ENCODE measurements around the gene DKK3. TPM values are rescaled to one million over a fixed set of nuclear protein-coding genes. Genes with fewer than 3 reads are reported as not detected.

DKK3 gene
- polyA plus RNA-seq, 1 of the 3 experiments (the other 2 are of a cell fraction), result 1,174 TPM

DNA sequence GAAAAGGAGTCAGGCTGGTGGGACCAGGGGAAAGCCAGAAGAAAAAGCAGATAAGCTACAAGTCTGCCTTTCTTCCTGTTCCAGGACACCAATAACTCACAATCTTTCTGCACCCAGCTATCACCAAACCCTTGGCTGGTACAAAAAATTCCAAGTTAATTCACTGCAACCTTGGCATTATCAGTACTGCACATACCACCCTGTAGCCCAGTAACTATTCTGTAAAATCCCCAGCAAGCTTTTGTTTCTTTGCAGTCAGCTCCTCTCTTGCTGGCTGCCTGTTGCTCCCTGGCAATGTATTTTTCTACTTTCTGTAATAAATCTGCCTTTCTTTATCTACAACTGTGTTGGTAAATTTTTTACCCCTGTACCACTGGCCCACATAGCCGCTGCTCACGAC, 20.7 kb upstream of the DKK3 start:
- H3K27me3 ChIP-seq (ENCODE audit: insufficient read depth), result no peaks in the 10 kb centered on the region
- H3F3A ChIP-seq (replicated peaks; ENCODE audit: insufficient read depth), result peaks cover 3% of the 10 kb centered on the region
- CTCF ChIA-PET, result interaction anchor here (1.1 to 3.3 kb wide), 3 partner anchors 15 to 98 kb away, joined by 3 to 16 read pairs (median 3); no protein-coding TSS in a partner anchor
- no peak overlapping the region for H3K4me2 ChIP-seq
- H2AFZ ChIP-seq (ENCODE audit: low read depth), result no peak overlapping the region
- H3K27ac ChIP-seq (ENCODE audit: low read depth in 2 of 2, low read length in 1 of 2), result peak overlapping the region in 1 of 2 experiments; percentile 78; a peak in 1 of 4 replicates
- H4K20me1 ChIP-seq (ENCODE audit: insufficient read depth), result no peaks in the 10 kb centered on the region
- 100% methylated on average over 2 of the region's 2 CpGs for WGBS (ENCODE audit: low lambda C conversion rate)
- no peak overlapping the region for H3K4me3 ChIP-seq (ENCODE audit: low read depth in 2 of 2, low read length in 1 of 2)
- H3K9me2 ChIP-seq, result no peaks in the 10 kb centered on the region
- POLR2A ChIA-PET, result no interaction called here
- H3K4me1 ChIP-seq (ENCODE audit: control insufficient read depth in 1 of 2, insufficient read depth in 2 of 2, low read depth in 1 of 2, low read length in 1 of 2), result peaks cover 9 to 15% of the 10 kb centered on the region in 2 experiments; a peak in 3 of 4 replicates
- H3K9ac ChIP-seq, result no peak overlapping the region
- no peak for TF ChIP-seq ELF1 (IDR thresholded peaks at IDR 0.05)
- no peak for TF ChIP-seq RFX5 (IDR thresholded peaks at IDR 0.05; ENCODE audit: low read length)
- no peak for TF ChIP-seq TAF1 (IDR thresholded peaks at IDR 0.05; ENCODE audit: borderline replicate concordance, low read depth, low read length)
- H3K9me3 ChIP-seq, result 0 out of 2 replicates have a peak, but pooled peaks cover 7% of the 10 kb centered on the region
- DNase-seq, result no peak
- no peaks in the 10 kb centered on the region for H3K36me3 ChIP-seq (replicated peaks in 1 of 2; ENCODE audit: control insufficient read depth in 1 of 2, insufficient read depth in 2 of 2, low read length in 1 of 2)
- H3K79me2 ChIP-seq (ENCODE audit: insufficient read depth), result no peaks in the 10 kb centered on the region

- H3K36me3 ChIP-seq (replicated peaks in 1 of 2; ENCODE audit: control insufficient read depth in 1 of 2, insufficient read depth in 2 of 2, low read length in 1 of 2), result no peaks in the 10 kb centered on the region
- CTCF ChIA-PET, result interaction anchor here (0.5 to 3.3 kb wide), 5 partner anchors 16 to 253 kb away, joined by 3 to 16 read pairs (median 3); no protein-coding TSS in a partner anchor
- 98% methylated on average over 2 of the region's 2 CpGs for WGBS (ENCODE audit: low lambda C conversion rate)
- no peak for DNase-seq
- H2AFZ ChIP-seq (ENCODE audit: low read depth), result no peak overlapping the region
- H3K9ac ChIP-seq, result no peak overlapping the region
- no peaks in the 10 kb centered on the region for H3K79me2 ChIP-seq (ENCODE audit: insufficient read depth)
- H3K27ac ChIP-seq (ENCODE audit: low read depth in 2 of 2, low read length in 1 of 2), result no peak overlapping the region
- no peaks in the 10 kb centered on the region for H3K9me2 ChIP-seq
- H3K4me2 ChIP-seq, result no peak overlapping the region
- POLR2A ChIA-PET, result no interaction called here
- no peaks in the 10 kb centered on the region for H4K20me1 ChIP-seq (ENCODE audit: insufficient read depth)
- H3K4me1 ChIP-seq (ENCODE audit: control insufficient read depth in 1 of 2, insufficient read depth in 2 of 2, low read depth in 1 of 2, low read length in 1 of 2), result peaks cover 9 to 15% of the 10 kb centered on the region in 2 experiments; a peak in 3 of 4 replicates
- H3F3A ChIP-seq (replicated peaks; ENCODE audit: insufficient read depth), result peaks cover 3% of the 10 kb centered on the region
- H3K9me3 ChIP-seq, result 0 out of 2 replicates have a peak, but pooled peaks cover 7% of the 10 kb centered on the region
- H3K27me3 ChIP-seq (ENCODE audit: insufficient read depth), result no peaks in the 10 kb centered on the region
- H3K4me3 ChIP-seq (ENCODE audit: low read depth in 2 of 2, low read length in 1 of 2), result no peak overlapping the region
- no peak for TF ChIP-seq MEF2A (IDR thresholded peaks at IDR 0.05; ENCODE audit: borderline replicate concordance, low read depth)
- TF ChIP-seq SMC3 (IDR thresholded peaks at IDR 0.05; ENCODE audit: low read depth, low read length), result no peak
- TF ChIP-seq MXI1 (IDR thresholded peaks at IDR 0.05; ENCODE audit: low read depth, low read length), result no peak
- TF ChIP-seq FOSL2 (IDR thresholded peaks at IDR 0.05; ENCODE audit: borderline replicate concordance, low read depth), result no peak
- no peak for TF ChIP-seq NFIC (IDR thresholded peaks at IDR 0.05; ENCODE audit: borderline replicate concordance)
- no peak for TF ChIP-seq FOXJ3 (CRISPR knock-in tag; IDR thresholded peaks at IDR 0.05)
- no peak for TF ChIP-seq RFX5 (IDR thresholded peaks at IDR 0.05; ENCODE audit: low read length)
- TF ChIP-seq TEAD4 (IDR thresholded peaks at IDR 0.05; ENCODE audit: borderline replicate concordance, insufficient read depth), result no peak
Measured at GRCh38 chr11:12028303-12028702, 19.9 kb upstream of the DKK3 start.

DNA sequence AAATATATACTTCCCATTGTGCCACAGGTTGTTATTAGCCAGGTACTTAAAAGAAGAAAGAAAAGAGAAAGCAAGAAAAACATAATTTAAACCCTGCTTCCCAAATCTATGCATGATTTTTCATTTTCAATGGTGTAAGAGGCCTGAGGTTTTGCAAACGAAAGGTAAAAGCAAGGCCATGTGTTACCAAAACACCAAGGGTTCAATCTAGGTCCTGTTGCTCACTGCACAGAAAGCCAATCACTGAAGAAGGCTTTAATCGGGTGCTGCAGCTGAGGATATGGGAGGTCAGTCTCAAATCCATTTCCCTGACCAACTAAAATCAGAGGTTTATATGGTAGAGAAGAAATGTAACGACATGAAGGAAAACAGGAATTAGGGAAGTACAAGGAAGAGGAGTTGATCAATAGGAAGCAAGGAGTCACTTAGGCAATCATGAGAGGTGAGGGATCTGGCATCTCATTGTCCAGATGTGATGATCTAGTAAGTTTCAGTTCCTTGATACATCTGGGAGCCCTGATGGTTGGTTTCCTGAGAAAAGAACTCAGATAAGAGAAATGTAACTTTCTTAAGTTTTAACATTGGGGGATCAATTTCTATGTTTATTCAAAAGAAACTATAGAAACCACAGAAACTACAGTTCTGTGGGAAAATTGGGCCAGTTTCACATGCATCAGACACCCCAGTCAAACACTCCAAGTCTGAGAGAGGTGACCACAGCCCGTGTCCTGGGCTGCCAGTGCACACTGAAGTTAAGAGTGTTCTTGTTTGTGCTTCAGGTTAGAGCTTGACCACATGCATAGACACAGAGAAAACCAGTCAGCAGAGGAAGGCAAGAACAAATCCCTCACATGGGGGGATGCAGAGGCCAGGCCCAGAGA, 18.1 kb upstream of the DKK3 start:
- Histone ChIP-seq H4K20me1 (ENCODE audit: insufficient read depth) (no peaks in the 10 kb centered on the region), H3K9me3 (0 out of 2 replicates have a peak, but pooled peaks cover 7% of the 10 kb centered on the region), H3K9me2 (no peaks in the 10 kb centered on the region), H3K4me1 (ENCODE audit: control insufficient read depth in 1 of 2, insufficient read depth in 2 of 2, low read depth in 1 of 2, low read length in 1 of 2) (peaks cover 9 to 15% of the 10 kb centered on the region in 2 experiments; a peak in 3 of 4 replicates), H3F3A (replicated peaks; ENCODE audit: insufficient read depth) (peaks cover 3% of the 10 kb centered on the region), H3K27ac (ENCODE audit: low read depth in 2 of 2, low read length in 1 of 2) (no peak overlapping the region), H3K9ac (no peak overlapping the region), H3K79me2 (ENCODE audit: insufficient read depth) (no peaks in the 10 kb centered on the region), H3K27me3 (ENCODE audit: insufficient read depth) (no peaks in the 10 kb centered on the region), H3K4me2 (no peak overlapping the region), H3K36me3 (replicated peaks in 1 of 2; ENCODE audit: control insufficient read depth in 1 of 2, insufficient read depth in 2 of 2, low read length in 1 of 2) (no peaks in the 10 kb centered on the region), H3K4me3 (ENCODE audit: low read depth in 2 of 2, low read length in 1 of 2) (no peak overlapping the region), H2AFZ (ENCODE audit: low read depth) (no peak overlapping the region)
- DNase-seq, result no peak
- 91% methylated on average over 4 of the region's 4 CpGs for WGBS (ENCODE audit: low lambda C conversion rate)
- ChIA-PET POLR2A (no interaction called here), CTCF (interaction anchor here (0.6 to 3.3 kb wide), 7 partner anchors 17 to 262 kb away, joined by 3 to 16 read pairs (median 3); no protein-coding TSS in a partner anchor)
- TF ChIP-seq EZH2phosphoT487 (IDR thresholded peaks at IDR 0.05; ENCODE audit: borderline replicate concordance, low read depth) (no peak), YY1 (IDR thresholded peaks at IDR 0.05; ENCODE audit: low read depth) (no peak), REST (IDR thresholded peaks at IDR 0.05; ENCODE audit: low read depth, low read length) (no peak), GABPA (IDR thresholded peaks at IDR 0.05; ENCODE audit: low read depth) (no peak), RFX5 (IDR thresholded peaks at IDR 0.05; ENCODE audit: low read length) (no peak), JUND (IDR thresholded peaks at IDR 0.05) (no peak), ELF1 (IDR thresholded peaks at IDR 0.05) (no peak), MXI1 (IDR thresholded peaks at IDR 0.05; ENCODE audit: low read depth, low read length) (no peak), FOSL2 (IDR thresholded peaks at IDR 0.05; ENCODE audit: borderline replicate concordance, low read depth) (no peak)
- TF ChIP-seq, protein P1, sequence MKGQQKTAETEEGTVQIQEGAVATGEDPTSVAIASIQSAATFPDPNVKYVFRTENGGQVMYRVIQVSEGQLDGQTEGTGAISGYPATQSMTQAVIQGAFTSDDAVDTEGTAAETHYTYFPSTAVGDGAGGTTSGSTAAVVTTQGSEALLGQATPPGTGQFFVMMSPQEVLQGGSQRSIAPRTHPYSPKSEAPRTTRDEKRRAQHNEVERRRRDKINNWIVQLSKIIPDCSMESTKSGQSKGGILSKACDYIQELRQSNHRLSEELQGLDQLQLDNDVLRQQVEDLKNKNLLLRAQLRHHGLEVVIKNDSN (IDR thresholded peaks at IDR 0.05; ENCODE audit: borderline replicate concordance, low read depth), result no peak
